MCF 10A (cell line): ENCODE results near the gene CRYM. TPM values are rescaled to one million over a fixed set of nuclear protein-coding genes. Genes with fewer than 3 reads are reported as not detected.
"Not testable (repeated sequence)": the region's sequence is repeated elsewhere in the genome, so short reads cannot be mapped to it uniquely, and the experiment has no call there.

Experiments used
- BruUV-seq: library from RNA; stranded (reverse); fragments of 400-500 nt; replicated peaks from 2 replicates; lab custom pipeline; 2021; lab: Mats Ljungman, UMichigan
- CTCF ChIA-PET: fragments of 300-600 bp; sonication (Branson Sonifier 250); formaldehyde crosslinking; extraction: SDS; loops from one replicate; lab custom pipeline; 2021; ENCODE audit warnings: antibody characterized with exemption, inconsistent platforms; lab: Yijun Ruan, JAX
- POLR2A ChIA-PET: fragments of 300-600, 350-650 bp; sonication (Branson Sonifier 250); formaldehyde crosslinking; extraction: SDS; loops from one replicate; lab custom pipeline; 2020; ENCODE audit warnings: antibody characterized with exemption, inconsistent platforms; lab: Yijun Ruan, JAX
- DNase-seq: peaks from one replicate; pipeline ENCODE4 v3.0.0-alpha.2; 2018; ENCODE audit not compliant: unreplicated experiment
- H3K27ac Mint-ChIP-seq: one replicate; pipeline ENCODE4 v1.8.0; 2022; ENCODE audit warnings: mild to moderate bottlenecking, low read depth, mixed read lengths; ENCODE audit not compliant: unreplicated experiment
- H3K27me3 Mint-ChIP-seq: one replicate; pipeline ENCODE4 v1.8.0; 2022; ENCODE audit warnings: mixed read lengths; ENCODE audit not compliant: insufficient read depth, unreplicated experiment
- H3K36me3 Mint-ChIP-seq: one replicate; pipeline ENCODE4 v1.8.0; 2022; ENCODE audit warnings: mild to moderate bottlenecking, moderate library complexity, mixed read lengths; ENCODE audit not compliant: insufficient read depth, unreplicated experiment
- H3K4me1 Mint-ChIP-seq: one replicate; pipeline ENCODE4 v1.8.0; 2022; ENCODE audit warnings: mixed read lengths; ENCODE audit not compliant: insufficient read depth, unreplicated experiment
- H3K4me3 Mint-ChIP-seq: one replicate; pipeline ENCODE4 v1.8.0; 2022; ENCODE audit warnings: mild to moderate bottlenecking, moderate library complexity, mixed read lengths; ENCODE audit not compliant: unreplicated experiment
- H3K9me3 Mint-ChIP-seq: one replicate; pipeline ENCODE4 v1.8.0; 2022; ENCODE audit warnings: mixed read lengths; ENCODE audit not compliant: unreplicated experiment
- CTCF ChIP-seq: fragments of 200-600 bp; IDR thresholded peaks from one replicate; pipeline ENCODE4 v1.8.0; 2022; ENCODE audit warnings: antibody characterized with exemption, mild to moderate bottlenecking; ENCODE audit not compliant: unreplicated experiment
- intact Hi-C: fragments of 100-400 bp; cut with micrococcal nuclease; formaldehyde crosslinking; loops from 2 replicates; pipeline ENCODE4 v1.14.1; 2022
- total RNA-seq: library from RNA; stranded (reverse); gene quantifications from 2 replicates; pipeline ENCODE4 v1.2.3, GENCODE V29; 2022

CRYM gene
- total RNA-seq, 1 experiment from 2014 or later: 1.6 TPM

DNA sequence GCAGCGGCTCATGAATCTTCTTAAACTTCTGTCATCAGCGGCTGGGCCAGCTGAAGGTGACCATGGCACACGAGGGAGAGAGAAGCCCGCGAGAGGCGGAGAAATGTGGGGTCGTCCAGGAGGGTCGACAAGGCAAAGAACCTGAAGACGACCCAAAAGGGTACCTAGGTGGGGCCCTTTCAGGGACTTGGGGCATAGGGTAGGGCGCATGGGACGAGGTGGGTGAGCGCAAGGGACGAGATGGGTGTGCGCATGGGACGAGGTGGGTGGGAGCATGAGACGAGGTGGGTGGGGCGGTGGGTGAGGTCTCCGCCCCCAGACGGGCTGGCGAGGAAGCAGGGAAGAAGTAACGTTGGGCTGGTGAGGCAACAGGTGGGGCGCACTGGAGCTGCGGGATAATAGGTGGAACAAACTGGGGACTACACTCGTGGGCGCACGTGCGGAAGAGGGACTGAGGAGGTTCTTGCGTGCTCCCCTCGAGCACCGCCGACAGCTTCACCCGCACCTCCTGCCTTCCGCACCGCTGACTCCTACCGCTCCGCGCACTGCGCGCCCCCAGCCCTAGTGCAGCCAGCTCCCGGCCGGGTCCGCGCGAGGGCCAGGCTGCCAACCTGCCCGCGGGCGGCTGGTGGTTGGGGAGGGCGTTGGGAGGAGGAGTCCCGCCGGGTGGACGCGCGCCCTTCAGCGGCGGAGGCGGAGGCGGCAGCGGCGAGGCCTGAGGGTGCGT, 23.2 kb upstream of the CRYM start:
- Mint-ChIP-seq H3K27ac (peak overlapping the region; percentile 98), H3K36me3 (peaks cover 18% of the 10 kb centered on the region), H3K4me1 (peaks cover 24% of the 10 kb centered on the region), H3K4me3 (peak overlapping the region; percentile 94), H3K9me3 (no peaks in the 10 kb centered on the region), H3K27me3 (no peaks in the 10 kb centered on the region)
- no TSS peak for BruUV-seq
- DNase-seq: peak; percentile 91
- POLR2A ChIA-PET: interaction anchor here (0.6 to 4.1 kb wide), 31 partner anchors 11 to 890 kb away, joined by 3 to 115 read pairs (median 4); partner anchors contain the start of genes CRYM, DCUN1D3, DNAH3 and ERI2
- no peak for TF ChIP-seq CTCF
- CTCF ChIA-PET: interaction anchor here (0.6 to 4.1 kb wide), 36 partner anchors 15 to 899 kb away, joined by 3 to 96 read pairs (median 4); partner anchors contain the start of genes DNAH3, ERI2, LDAF1 and REXO5
- intact Hi-C loops: loop anchor here (5.0 kb wide), 4 partner anchors 61 to 504 kb away; partner anchors contain the start of genes DCUN1D3 and LYRM1

DNA sequence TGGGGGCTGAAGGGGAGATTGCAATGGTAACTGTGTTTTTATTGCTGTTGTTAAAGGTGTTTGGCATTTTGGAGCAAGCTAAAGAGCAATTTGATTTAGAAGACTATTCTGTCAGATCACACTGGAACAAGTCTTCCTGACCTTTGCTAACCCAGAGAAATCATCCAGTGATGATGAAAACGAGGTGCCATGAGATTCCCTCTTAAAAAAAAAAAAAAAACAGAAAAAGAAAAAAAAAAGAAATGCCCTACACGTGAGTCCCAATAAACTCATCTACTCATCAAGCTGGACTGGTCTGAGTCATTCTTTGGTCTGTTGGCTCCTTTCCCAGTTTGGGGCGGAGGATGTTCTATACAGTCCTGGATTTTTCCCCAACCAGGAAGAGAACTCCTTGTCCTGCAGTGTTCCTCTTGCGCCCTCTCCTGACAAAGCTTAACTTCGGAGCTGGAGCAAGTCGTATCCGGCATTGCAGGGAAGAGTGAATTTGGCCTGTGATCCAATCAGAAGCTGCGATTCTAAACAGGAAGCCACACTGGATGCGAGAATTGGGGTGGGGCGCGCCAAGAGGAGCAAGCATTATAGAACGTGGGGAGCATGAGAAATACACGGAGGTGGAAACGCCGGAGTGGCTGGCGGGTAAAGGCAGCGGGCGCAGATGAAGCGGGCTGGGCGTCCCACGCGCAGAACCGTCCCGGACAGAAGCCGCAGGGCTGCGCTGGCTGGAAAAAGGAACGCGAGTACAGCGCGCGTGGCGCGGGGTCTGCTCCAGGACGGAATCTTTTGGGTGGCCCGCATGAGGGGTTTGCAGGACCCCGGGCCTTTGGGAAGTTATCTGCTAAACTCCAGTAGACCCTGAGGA, 22.4 kb upstream of the CRYM start:
- peak overlapping the region; percentile 98 for H3K27ac Mint-ChIP-seq
- TF ChIP-seq CTCF: peak; percentile 85
- H3K27me3 Mint-ChIP-seq: no peaks in the 10 kb centered on the region

GRCh38 chr16:21289789-21290188, 11.7 kb upstream of the CRYM start:
- DNase-seq, BruUV-seq, H3K27me3 Mint-ChIP-seq, CTCF ChIA-PET, H3K36me3 Mint-ChIP-seq, H3K4me3 Mint-ChIP-seq, H3K27ac Mint-ChIP-seq, intact Hi-C loops, H3K4me1 Mint-ChIP-seq, H3K9me3 Mint-ChIP-seq: not testable (repeated sequence)
- POLR2A ChIA-PET: interaction anchor here (1.2 to 1.5 kb wide), 2 partner anchors 11 to 13 kb away, joined by 3 to 7 read pairs; no protein-coding TSS in a partner anchor

More for the DNA sequence above, 22.4 kb upstream of the CRYM start:
- POLR2A ChIA-PET: interaction anchor here (0.6 to 4.1 kb wide), 30 partner anchors 10 to 891 kb away, joined by 3 to 115 read pairs (median 4); partner anchors contain the start of genes CRYM, DCUN1D3, DNAH3 and ERI2
- CTCF ChIA-PET: interaction anchor here (0.5 to 4.1 kb wide), 47 partner anchors 15 to 1771 kb away, joined by 3 to 96 read pairs (median 4); partner anchors contain the start of genes DNAH3, ERI2, LDAF1 and REXO5
- peak overlapping the region; percentile 94 for H3K4me3 Mint-ChIP-seq
- peaks cover 24% of the 10 kb centered on the region for H3K36me3 Mint-ChIP-seq
- peaks cover 26% of the 10 kb centered on the region for H3K4me1 Mint-ChIP-seq
- no peaks in the 10 kb centered on the region for H3K9me3 Mint-ChIP-seq
- intact Hi-C loops: loop anchor here (1.0 to 5.0 kb wide), 7 partner anchors 62 to 503 kb away; partner anchors contain the start of genes DCUN1D3 and LYRM1
- BruUV-seq: no TSS peak
- peak; percentile 100 for DNase-seq

GRCh38 chr16:21285314-21285713, 7.2 kb upstream of the CRYM start:
- no peaks in the 10 kb centered on the region for H3K4me1 Mint-ChIP-seq
- intact Hi-C loops: no loop called here
- H3K36me3 Mint-ChIP-seq: no peaks in the 10 kb centered on the region
- no peak for DNase-seq
- H3K9me3 Mint-ChIP-seq: no peaks in the 10 kb centered on the region
- CTCF ChIA-PET: interaction anchor here (0.6 to 1.0 kb wide), 2 partner anchors 10 to 15 kb away, joined by 3 to 4 read pairs; no protein-coding TSS in a partner anchor
- H3K27ac Mint-ChIP-seq: no peak overlapping the region
- H3K27me3 Mint-ChIP-seq: peaks cover 17% of the 10 kb centered on the region
- BruUV-seq: no TSS peak
- no peak overlapping the region for H3K4me3 Mint-ChIP-seq
- POLR2A ChIA-PET: interaction anchor here (0.6 kb wide), 1 partner anchor 96 kb away, joined by 4 read pairs; no protein-coding TSS in a partner anchor
- no peak for TF ChIP-seq CTCF
